GM21825 (cell line): ENCODE measurements around the gene PTPRD.

Source experiments
- ATAC-seq: cut with Tn5 transposase; IDR thresholded peaks from one replicate; pipeline ENCODE4 v1.9.1; 2021; ENCODE audit warnings: mild to moderate bottlenecking, moderate library complexity; ENCODE audit not compliant: unreplicated experiment

The PTPRD gene

DNA sequence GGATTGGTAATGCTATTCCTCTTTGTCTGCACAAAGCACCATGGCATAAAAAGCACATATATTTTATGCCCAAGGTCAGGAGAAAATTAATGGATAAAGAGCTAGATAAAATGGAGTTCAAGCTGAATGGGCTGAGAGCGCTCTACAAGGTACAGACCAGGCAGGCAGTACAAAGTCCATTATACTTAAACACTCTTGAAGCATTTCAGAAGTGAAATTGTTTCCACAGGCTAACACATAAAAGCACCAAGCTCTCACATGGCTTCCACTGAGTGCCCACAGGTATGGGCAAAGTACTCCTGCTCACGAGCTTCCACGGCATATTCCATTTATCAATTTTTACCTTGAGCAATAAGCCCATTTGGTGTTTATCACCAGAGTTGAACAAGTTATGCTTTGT is 2042.0 kb downstream of the PTPRD start:
- ATAC-seq, result no peak

DNA sequence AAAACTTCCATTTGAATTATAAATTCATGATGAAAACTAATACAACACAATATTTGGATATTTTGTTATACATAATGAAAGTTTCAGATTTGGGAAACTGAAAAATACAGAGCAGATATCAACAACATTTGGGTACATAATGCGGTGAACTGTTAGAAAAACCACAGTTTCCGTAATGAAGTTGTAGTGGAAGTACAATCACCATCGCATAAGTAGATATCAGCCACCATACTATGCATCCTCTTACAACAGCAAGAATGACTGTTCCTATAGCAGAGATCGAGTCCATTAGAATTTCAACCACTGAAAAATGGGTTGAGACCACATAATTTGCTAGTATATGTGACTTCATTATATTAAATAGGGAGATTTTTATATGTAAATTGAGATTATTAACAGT is 2043.0 kb downstream of the PTPRD start:
- ATAC-seq, result no peak

DNA sequence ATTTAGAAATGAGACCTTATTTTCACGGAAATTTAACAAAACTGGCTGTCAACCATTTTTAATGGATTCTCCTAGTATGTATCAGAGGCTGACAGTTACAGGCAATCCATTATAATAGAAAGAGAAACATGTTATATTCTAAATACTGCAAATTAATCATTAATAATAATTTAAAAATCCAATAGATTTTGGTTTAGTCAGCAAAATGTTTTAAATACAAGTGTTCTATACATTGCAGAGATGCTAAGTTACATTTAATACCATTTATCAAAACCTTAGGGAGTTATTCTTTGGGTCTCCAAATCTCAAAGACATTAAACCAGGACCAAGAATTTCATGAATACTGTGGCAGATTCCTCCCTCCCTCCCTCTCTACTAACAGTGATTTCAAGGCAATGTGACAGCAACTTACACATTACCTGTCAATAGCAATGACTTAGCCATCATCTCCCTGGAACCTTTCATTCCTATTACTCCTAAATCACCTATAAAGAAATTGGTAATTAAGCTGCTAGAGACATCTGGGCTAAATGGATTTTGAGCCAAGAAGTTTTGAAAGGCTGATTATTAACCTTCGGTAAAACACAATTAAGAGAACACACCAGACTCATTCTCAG is 2044.7 kb downstream of the PTPRD start:
- ATAC-seq, result no peak

DNA sequence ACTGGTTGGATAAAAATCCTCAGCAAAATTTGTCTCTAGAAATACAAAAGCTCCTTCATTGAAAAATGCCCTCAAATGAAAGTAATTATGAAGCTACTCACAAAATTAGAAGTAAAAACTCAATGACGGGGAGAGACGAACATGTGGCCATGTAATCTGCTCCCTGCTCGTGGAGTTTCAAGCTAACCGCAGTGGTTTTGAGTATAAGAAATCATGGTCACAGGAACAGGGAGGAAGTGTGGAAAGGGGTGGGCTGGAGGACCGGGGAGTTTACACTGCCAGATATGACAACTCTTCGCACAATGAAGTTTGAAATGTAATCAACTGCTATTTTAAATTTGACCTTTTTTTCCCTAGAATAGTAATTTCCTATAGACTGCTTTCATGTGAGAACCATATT is 2047.8 kb downstream of the PTPRD start:
- no peak for ATAC-seq

DNA sequence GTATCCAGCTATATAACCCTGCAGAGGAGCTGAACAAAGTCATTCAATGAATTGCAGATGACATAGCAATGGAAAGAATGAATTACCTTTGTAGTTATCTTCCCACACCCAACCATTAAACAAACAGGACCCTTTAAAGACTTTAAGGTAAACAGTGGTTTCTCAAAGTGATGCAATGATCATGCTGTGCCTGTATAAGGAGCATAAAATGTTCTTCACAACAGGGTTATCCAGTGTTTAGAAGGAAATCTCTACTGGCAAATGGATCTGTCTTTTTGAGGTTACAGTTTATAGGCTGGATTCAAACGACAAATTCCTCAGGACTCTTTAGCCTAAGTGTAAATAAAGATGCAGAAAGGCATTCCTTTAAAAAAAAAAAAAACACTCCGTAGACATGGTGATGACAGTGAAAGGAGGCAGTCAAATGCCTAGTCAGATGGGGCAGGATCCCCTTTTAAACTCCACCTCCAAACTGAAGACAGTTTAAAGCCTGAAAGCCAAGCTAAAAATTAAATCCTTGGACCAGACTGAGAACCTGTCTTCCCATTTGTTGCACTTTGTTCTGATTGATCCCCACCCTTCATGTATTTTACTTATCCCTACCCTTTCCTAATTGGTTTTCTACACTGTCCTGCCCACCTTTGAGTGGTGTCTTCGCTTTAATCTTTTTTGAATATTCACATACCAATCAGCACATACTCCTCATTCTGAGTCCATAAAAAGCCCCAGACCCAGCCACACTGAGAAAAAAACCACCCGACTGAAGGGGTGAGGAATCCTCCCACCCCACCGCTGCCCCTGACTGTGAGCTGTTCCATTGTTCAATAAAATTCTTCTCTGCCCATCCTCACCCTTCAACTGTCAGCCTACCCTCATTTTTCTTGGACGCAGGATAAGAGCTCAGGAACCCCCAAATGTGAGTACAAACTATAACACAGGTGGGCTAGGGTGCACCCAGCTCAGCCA is 2052.0 kb downstream of the PTPRD start:
- ATAC-seq, result no peak

DNA sequence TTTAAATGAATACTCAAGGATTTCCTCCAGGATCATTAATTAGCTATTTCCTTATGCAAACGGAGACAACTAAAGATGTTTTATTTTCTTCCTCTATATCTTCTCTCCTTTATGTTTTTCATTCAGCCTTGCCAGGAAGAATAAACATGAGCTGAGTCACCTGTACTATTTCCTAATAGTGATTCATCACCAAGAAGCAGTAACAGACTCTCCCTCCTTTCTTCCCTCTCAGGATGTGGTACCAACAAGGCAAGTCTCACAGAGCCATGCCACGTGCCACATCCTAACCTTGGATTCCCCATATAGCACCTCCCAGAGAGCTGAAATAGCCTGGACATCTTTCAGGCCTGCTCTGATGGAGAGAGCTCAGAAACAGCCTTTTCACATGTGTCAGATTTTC is 2054.6 kb downstream of the PTPRD start:
- ATAC-seq, result no peak

DNA sequence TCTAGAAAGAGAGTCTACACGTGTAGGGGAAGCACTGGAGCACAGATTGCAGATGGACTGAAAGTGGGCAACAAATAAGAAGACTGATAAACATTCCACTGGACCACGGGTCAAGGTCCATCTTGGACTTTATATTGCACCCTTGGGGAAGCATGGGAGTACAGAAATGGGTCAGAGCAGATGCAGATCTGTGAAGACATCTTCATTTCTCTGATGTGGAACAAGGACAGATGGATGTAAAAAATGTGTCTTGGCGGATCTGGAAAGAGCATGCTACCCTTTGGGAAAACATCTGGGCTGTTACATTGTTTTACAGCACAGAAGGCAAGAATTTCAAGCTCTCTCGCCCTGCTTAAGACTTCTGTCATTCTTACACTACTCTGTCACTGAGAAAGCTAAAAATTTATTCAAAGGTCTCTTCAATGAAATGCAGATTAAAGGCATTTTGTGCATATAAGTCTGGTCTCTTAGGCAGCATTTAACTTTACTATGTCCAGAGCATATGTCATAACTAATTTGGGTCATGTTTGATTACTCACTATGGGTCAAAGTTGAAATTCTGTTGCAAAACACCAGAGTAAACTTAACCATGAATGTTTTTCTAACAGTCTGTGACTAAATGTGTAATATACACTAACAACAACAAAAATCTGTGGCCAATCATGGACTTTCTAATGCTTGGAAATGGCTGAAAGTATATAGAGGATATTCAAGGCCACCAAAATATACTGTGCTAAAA is 2056.9 kb downstream of the PTPRD start:
- ATAC-seq, result no peak

DNA sequence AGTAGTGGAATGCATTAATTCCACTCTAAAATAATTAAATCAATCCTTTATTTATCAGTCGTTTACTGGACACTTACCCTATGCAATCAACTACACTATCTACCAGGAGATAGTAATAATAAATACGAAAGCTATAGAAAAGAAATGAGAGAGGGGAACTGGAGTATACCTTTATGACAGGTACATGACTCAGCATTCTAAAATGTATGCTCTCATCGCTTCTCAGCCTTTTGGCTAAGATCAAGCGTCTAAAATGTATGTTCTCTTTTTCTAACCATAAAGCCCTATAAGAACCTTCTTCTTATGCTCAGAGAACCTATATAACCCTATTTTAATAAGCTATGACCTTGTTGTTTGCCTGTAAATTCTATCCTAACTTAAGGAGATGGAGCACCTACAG is 2059.4 kb downstream of the PTPRD start:
- ATAC-seq, result no peak

DNA sequence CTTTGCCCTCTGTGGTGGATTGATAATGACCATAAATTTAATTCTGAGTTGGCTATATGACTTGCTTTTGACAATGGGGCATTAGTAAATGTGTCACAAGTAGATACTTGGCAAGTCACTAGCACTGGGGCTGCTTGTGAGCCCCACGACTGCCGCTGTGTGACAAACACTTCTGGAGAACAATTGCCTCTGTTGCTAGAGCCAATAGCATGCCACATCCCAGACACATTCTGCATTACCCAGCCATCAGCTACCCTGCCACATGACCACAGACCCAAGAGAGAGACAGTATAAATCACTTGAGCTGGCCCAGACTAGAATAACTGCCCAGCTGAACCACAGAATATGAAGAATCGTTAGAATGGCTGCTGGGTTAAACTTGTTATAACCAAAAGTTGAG is 2060.1 kb downstream of the PTPRD start:
- ATAC-seq, result no peak

DNA sequence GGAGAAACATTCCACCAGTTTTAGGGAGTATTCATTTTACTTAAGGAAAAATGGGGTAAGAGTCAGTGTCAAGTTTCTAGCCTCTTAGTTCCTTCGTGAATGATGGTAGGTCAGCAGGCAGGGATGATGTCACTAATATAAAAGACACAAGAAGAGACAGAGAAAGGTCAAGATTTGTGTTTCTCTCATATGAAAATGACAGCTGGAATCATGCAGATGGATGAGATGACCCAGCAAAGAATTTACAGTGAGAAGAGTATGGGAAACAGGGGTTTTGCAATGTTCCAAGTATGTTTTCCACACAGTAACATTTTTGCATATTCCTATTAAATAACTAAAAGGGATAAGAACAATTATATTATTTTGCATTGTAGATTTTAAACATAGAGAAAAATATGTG is 2063.6 kb downstream of the PTPRD start:
- ATAC-seq, result no peak

DNA sequence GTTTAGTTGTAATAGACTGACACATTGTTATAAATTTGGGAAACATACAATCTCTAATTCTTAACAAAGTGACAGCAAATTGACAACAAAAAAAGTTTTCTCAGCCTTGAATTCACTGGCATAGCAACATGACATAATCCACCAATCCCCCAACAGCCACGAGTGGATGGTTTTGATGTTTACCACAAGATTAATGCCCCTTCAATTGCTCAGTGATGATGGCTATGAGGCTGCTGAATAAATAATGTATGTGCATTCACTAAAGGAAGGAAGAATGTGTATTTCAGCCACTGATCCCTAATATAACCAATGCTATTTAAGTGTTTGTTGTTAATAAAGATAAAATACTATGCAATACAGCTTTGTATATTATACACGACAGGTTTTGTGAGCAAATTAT is 2069.6 kb downstream of the PTPRD start:
- ATAC-seq, result no peak

DNA sequence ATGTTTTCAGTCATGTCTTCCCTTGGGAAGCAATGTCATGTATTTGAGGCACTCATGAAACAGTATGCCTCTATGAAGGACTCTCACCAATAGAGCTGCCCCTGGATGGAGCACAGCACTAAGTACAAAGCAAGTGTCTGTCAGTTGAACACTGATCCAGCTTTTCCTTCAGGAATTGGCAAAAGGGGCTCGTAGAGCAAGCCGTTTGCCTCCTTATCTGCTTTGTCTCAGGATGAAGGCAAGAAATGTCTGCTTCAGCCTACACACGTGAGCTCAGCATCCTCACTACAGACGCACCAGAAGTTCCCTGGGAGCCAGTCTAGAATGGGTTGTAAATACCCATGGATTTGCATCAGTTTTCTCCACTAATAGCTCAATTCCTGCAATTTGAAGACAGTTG is 2070.3 kb downstream of the PTPRD start:
- no peak for ATAC-seq

DNA sequence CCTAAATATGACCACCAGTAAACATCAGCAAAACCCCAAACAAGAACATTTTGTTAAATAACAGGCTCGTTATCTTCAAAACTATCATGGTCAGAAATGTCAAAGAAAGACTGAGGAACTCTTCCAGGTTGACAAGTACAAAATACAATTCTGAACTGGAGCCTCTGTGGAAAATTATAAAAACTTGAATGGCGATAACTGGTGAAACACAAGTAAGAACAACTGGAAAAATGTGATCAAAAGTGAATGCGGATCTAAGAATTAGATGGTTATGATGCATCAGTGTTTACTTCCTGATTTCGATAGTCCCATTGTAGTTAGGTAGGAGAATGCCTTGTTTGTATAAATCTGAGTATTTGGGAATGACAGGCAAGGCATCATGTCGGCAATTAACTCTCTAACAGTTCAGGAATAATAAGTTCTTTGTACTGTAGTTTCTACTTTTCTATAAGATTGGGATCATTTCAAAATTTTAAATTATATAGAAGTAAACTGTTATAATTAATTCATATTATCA is 2073.1 kb downstream of the PTPRD start:
- no peak for ATAC-seq

DNA sequence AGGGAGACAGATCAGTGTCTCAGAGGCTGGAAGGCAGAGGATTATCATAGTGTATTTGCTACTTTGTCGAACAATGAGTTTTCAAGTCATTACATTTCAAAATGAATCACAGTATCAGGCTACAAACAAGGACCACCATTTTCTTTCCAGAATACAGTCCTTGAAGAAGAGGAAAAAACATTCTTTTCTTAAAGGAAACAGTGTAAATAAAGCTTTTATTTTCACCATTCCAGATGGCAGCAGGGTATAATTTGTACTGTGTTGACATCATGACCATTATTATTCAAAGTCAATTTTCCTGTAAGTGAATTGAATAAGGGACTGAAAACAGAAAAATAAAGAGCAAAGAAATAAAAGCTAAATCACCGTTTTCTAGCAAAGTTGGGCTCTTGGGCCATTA is 2076.0 kb downstream of the PTPRD start:
- no peak for ATAC-seq

DNA sequence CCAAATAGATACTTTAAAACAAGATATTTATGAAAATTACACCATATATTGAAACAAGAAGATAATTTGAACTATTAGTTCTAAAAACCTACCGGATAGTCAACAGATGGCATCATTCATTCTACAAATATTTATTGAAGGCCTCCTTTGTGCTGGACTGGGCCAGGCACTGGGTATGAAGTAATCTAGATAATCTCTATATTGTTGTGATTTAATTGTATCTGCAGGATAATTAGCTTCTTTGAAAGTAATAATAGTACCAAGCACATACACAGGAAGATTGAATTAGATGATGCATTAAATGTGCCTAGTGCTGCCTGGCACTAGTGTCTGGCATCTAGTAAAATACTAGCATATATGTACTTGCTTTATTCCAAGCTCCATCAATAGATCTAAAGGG is 2078.0 kb downstream of the PTPRD start:
- no peak for ATAC-seq

DNA sequence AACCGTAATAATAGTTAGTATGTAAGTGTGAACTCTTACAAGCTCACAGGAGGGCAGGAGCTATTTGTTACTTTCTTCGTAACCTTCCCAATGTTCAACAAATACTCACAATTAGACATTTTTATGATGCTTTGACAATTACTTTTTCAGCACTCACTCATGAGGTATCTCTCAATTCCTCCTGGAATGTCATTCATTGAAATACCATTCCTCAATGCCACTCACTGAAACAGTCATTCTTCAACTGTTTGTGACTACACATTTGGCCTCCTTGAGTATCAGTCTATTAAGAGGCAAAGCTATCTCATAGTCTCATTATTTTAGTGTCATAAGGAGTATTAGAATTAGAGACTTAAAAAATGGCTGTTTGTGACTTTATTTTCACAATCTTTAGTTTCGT is 2079.1 kb downstream of the PTPRD start:
- no peak for ATAC-seq

DNA sequence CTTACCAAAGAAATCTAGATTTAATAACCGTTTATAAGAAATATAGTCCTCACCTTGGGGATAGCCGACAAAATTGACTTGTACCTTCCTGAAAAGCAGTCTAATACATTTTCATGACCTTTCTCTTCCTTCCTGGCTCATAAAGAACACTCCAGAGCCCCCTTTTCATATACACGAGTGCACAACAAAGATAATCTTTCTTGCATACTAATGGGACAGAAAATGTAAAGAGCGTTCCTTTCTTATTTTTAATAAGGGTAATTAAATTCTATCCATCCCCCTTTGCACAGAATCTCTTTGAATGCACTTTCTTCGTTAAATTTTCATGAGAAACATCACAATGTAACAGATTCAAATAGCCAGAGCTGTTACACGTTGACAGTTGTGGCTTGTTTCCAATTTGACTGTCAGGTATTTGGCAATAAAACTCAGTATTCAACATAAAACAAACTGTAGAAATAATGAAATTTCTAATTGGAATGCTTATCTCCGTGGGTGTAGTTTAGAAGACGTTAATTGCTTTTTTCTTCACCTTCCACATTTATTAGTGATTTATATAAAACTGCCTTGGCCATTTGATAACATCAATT is 2080.9 kb downstream of the PTPRD start:
- ATAC-seq, result no peak

DNA sequence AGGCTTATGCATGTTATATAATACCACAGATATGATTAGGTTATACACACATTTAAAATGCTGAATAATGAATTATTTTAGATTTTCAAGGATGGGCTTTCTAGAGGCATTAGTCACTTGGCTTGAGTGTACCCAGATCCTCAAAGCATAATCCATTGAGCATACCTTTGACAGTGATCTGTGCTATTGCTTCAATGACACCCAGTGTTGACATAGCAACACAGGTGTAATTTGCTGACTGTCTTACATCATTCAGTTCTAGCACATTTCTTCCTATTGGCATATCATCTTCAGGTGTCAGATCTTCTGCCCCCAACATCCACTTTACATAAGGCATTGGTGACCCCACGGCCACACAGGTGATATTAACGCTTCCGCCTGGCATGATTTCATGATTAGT is 2091.7 kb downstream of the PTPRD start:
- ATAC-seq, result no peak

DNA sequence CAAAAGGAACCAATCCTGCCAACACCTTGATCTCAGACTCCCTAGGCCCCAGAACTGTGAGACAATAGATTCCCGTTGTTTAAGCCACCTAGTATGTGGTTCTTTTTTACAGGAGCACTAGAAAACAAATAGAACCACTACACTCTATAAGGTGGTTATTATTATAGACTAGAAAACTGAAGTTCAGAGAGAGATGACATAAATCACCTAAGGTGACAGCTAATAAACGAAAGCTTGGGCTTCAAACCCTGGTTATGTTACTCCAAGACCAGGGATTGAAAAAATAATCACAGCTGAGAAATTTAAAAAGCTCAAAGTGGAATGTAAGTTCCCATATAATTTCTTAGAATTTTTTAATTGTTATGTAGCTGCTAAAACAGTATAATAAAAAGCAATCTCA is 2097.1 kb downstream of the PTPRD start:
- ATAC-seq, result no peak

DNA sequence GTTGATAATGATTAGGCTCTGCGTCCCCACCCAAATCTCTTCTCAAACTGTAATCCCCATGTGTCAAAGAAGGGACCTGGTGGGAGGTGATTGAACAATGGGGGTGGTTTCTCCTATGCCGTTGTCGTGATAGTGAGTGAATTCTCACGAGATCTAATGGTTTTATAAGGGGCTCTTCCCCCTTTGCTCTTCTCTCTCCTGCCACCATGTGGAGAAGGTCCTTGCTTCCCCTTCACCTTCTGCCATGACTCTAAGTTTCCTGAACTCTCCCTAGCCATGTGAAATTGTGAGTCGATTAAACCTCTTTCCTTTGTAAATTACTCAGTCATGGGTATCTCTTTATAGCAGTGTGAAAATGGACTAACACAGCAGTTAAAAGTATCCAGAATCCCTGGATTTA is 2098.0 kb downstream of the PTPRD start:
- ATAC-seq, result no peak

DNA sequence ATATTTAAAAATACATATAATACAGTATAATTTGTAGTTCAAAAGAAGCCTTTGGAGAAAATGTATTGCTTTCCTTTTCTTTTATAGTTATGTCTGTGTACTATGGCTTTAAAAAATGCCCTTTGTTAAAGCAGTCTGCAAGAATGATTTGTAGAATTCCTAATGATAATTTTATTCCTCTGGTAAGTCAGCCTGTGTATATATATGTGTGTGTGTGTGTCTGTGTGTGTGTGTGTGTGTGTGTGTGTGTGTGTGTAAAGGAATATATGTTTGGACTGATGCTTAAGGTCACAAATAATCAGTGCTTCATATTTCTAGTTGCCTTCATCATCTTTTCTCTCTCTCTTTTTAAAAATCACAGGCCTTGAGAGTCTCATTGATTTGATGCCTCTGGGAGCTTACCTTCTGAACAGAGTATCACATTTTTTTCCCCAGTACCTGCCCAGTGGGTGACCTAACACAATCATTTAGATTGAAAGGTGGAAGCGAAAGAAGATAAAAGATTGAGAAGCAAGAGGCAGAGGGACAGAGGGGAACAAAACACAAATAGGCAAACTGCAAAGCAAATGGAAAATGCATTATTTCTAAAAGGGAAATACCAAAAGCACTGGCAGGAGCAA is 2104.0 kb downstream of the PTPRD start:
- no peak for ATAC-seq
